HG03460 (cell line): ENCODE data around the gene BAIAP2.

Experiments
- ATAC-seq: cut with Tn5 transposase; IDR thresholded peaks from one replicate; pipeline ENCODE4 v1.9.1; 2021; ENCODE audit not compliant: unreplicated experiment

BAIAP2 gene

GRCh38 chr17:81036197-81036941, 1.4 kb downstream of the BAIAP2 start:
- ATAC-seq, result no peak

DNA sequence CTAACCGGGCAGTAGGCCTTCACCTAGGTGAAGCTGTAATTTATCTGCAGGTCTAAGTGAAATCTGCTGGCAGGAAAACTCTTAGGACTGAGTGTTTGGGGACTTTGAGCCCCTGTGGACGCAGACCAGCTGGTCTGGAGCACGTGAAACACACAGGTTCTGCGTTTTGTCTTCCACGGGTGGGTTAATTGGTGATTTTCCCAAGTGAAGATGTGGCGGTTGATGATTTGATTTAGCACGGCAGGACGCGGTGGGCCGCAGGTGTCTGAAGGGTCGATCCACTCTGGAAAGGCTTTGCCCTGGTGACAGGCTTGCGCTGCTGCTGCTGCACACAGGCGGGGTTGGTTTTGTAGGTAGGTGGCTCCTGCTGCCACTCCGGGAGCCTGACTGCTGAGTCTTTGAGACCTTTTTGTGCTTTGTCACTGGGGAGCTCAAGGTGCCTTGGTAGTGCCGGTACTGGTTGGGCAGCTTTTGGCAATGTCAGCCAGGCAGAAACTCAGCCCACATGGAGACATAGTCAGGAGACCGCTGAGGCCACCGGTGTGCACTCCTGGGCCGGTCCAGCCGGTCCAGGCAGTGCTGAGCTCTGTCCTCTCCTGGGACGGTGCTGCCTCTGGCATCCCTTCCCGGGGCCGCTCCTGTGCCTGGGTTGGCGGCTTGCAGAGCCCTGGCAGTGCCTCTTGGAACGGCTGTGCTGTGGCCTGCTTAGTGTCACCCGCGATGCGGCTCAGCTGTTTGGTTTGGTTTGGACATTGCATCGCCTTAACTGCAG, 2.3 kb downstream of the BAIAP2 start:
- ATAC-seq, result no peak

DNA sequence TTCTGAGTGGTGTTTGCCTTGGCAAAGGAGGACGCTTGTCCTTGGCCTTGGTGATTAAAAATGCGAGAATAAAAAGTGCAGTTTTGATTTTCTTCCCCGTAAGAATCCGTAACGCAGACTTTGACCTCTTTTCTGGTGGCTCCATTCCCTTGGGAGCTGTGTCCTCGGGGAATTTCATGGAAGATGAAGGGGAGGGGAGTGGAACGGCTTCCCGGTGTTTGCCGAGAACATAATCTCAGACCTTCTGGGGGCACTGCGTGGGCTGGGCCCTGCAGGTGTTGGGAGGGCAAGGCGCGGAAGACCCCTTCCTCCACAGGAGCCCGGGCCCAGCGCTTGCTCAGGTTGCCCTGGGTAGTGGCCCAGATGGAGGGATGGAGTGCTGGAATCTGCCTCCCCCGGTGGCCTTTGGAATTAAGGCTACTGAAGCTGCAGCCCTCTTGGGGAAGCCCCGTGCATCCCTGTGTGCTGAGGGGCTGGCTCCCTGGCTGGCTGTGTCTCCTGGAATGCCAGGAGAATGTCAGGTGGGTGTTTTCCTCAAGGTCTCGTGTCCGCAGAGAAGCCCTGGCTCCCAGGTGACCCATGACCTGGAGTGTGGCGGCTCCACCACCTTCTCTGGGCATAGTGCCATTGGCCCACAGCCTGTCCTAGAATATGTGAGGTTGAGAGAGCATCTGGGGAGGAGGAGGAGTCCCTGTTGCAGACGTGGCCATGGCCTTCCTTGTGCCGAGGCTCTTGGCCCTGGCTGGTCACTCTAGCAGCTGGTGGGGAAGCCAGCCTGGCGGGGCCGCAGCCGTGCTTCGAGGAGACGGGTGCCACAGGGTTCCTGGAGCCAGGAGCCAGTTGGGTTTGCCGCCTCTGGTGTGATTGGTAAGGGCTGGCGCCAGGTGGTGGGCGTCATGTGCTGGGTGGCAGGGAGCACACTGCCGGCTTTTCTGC, 3.1 kb downstream of the BAIAP2 start:
- no peak for ATAC-seq

DNA sequence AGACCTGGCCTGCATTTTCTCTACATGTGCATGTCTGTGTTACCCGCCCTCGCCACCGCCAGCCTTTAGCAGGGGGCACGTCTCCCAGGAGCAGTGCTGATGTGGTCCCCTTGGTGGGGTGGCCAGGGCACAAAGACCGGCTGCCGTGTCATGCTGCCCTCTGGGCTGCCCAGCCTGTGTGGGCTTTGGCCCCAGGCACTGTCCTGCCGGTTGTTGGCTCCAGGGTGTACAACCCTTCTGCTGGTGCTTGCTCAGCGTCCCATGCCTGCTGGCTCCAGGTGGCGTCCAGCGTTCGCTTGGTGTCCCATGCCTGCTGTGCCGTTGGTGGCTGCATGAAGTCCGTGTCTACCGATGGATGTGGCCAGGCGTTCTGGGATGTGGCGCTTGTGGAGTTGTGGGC, 4.1 kb downstream of the BAIAP2 start:
- ATAC-seq, result no peak

- no peak for ATAC-seq
These were observed 5.2 kb downstream of the BAIAP2 start for GRCh38 chr17:81039854-81040758.

- ATAC-seq, result no peak
These were observed 5.9 kb downstream of the BAIAP2 start for GRCh38 chr17:81040791-81041337.

DNA sequence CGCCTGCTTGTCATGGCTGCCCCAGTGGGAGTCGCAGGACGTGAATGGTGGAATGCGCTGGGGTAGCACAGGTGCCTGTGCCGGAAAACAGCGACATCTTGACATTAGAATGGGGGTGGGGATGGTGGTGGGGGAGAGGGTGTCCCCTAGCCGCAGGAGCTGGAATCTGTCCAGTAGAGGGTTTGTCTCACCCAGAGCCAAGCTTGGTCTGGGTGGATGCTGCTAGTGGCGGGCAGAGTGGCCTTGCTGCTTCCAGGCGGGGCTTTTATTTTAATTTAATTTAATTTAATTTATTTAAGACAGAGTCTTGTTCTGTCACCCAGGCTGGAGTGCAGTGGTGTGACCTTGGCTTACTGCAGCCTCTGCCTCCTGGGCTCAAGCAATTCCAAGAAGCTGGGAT, 7.7 kb downstream of the BAIAP2 start:
- no peak for ATAC-seq

DNA sequence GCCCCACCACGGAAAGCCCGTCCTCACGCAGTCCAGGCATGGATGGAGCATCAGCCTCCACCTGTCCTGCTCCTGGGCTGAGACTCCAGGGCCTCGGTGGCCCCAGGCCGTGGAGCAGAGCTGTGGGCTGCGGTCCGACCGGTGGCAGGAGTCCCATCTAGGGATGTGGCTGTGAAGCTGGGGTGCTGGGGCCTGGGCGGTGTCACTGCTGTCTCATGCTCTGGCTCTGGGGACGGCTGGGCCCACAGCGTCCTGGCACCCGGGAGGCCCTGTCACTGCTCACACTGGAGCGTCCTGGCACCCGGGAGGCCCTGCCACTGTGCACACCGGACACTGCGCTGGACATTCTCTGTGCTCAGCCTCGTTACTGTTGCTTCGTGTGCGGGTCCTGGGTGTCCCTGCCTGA, 8.4 kb downstream of the BAIAP2 start:
- ATAC-seq, result no peak

GRCh38 chr17:81043725-81044427, 8.9 kb downstream of the BAIAP2 start:
- no peak for ATAC-seq

GRCh38 chr17:81044428-81044763, 9.4 kb downstream of the BAIAP2 start:
- no peak for ATAC-seq

DNA sequence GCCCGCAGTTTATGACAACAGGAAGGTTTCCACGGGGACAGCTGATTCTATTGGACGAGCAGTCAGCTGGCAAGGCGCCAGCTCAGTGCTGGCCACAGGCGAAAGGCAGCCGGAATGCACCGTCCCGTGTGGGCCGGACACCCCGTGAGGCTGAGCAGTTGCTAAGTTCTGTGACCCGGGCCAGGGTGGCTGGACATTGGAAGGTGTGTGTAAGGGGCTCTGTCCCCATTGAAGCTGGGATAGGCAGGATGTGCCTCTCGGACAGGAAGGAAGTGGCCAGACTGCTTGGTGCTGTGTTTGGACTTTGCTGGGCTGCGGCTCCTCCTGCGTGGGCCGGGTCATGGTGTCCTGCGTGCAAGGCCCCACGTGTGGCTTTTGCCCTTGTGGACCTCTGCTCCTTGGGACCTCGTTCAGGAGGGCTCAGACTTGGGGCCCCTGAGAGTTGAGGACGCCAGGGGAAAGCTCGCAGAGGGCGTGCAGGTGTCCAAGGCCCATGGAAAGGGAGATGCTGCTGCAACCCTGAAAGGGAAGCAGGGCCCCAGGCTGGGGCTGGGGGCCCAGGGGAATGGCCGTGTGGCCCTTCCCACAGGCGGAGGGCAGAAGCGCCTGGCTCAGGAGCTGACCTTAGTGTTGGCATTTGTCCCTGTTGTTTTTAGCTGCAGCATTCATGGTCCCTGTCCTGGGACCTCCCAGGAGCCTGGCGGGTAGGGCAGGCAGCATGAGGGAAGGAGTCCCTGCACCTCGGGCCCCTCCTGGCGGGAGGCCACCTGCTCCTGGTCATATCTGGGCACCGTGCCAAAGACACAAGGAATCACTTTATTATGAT, 10.0 kb downstream of the BAIAP2 start:
- no peak for ATAC-seq

- no peak for ATAC-seq
These were observed 10.7 kb downstream of the BAIAP2 start for GRCh38 chr17:81045590-81046095.

- ATAC-seq, result no peak
These were observed 11.3 kb downstream of the BAIAP2 start for GRCh38 chr17:81046132-81046769.

- no peak for ATAC-seq
These were observed 11.9 kb downstream of the BAIAP2 start for GRCh38 chr17:81046770-81047359.

GRCh38 chr17:81048827-81049371, 13.9 kb downstream of the BAIAP2 start:
- no peak for ATAC-seq

DNA sequence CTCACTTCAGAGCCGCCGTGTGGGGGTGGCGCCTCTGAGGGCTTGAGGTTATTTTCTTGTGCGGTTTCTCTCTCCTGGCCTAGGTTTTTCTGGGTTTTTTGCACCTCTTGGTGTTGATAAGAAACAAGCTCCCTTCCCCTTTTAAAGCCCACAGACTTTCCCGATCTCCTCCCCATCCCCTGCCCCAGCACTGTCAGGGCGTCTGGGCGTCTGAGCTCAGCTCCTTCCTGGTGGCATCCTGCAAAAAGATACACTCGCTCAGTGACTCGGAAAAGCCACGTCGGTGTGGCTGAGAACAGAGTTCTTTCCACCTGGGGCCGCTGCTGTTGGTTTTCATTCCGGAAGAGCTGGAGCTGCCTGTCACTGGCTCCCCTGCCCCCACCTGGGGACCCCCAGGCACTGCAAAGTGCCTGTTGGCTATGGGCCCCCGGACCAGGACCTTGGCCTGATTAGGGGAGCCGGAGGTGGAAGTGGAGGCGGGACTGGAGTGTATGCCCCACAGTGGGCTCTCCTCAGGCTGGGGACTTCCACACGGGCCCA, 14.5 kb downstream of the BAIAP2 start:
- ATAC-seq, result no peak

DNA sequence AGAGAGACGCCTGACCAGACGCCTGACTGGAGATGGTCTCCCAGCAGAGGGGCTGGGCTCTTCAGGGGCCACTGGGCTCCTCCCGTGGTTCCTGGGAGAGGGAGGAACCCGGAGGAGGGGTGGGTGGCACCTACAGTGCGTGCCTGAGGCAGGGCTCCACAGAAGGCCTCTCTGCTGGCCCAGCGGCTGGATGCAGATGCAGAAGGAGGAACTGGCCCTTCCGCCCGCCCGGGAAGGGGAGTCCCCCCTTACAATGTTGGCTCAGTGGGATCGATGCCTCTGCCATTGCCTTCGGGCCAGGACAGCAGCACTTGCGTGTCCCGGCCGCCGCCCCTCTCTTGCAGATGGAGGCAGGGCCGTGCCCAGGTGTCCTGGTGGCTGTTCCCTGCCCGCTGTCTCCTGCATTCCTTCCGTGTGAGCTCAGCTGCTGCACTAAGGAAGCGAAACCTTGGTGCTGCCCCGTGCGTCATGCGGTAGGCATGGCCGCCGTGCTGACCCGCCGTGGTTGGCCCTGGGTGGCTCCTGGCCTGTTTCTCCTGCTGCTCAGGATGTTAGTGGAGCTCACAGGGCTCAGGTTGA, 15.1 kb downstream of the BAIAP2 start:
- no peak for ATAC-seq
